AG10803 (cell line): ENCODE data around the gene BIN1.
A peak's percentile ranks its signal among the peaks of the same experiment; 100 is the strongest.

Experiments used
- DNase-seq: peaks from one replicate; pipeline ENCODE4 v3.0.0; 2010; ENCODE audit warnings: low read depth
- H3K4me3 ChIP-seq: 2 replicates; pipeline ENCODE4 v1.5.1; 2011; ENCODE audit warnings: mild to moderate bottlenecking, low read length, control low read depth
- CTCF ChIP-seq: conservative IDR thresholded peaks from 2 replicates; pipeline ENCODE4 v1.5.1; 2011; ENCODE audit warnings: mild to moderate bottlenecking, low read length, control low read depth, inconsistent platforms

The BIN1 gene

GRCh38 chr2:127108090-127108523 lies 1.2 kb upstream of the BIN1 start:
- H3K4me3 ChIP-seq: no peak overlapping the region
- no peak for TF ChIP-seq CTCF
- no peak for DNase-seq

- DNase-seq: no peak
- peak; percentile 20; the same call in 1 of the 2 replicates for TF ChIP-seq CTCF
- peak overlapping the region; percentile 84 for H3K4me3 ChIP-seq
These were observed 657 bp upstream of the BIN1 start for GRCh38 chr2:127107622-127107999.

- TF ChIP-seq CTCF: no peak
- peak overlapping the region; percentile 84 for H3K4me3 ChIP-seq
- DNase-seq: no peak
These were observed 430 bp downstream of the BIN1 start for GRCh38 chr2:127106457-127106990.

- H3K4me3 ChIP-seq: peak overlapping the region; percentile 84
- DNase-seq: peak; percentile 18
- TF ChIP-seq CTCF: no peak
These were observed 1.1 kb downstream of the BIN1 start for GRCh38 chr2:127105656-127106456.

GRCh38 chr2:127104881-127105655 lies 1.9 kb downstream of the BIN1 start:
- peak overlapping the region; percentile 84 for H3K4me3 ChIP-seq
- no peak for TF ChIP-seq CTCF
- DNase-seq: no peak

- no peak for TF ChIP-seq CTCF
- DNase-seq: no peak
- no peak overlapping the region; the same call in 1 of the 2 replicates for H3K4me3 ChIP-seq
These were observed 2.7 kb downstream of the BIN1 start for GRCh38 chr2:127104166-127104660.
